Activated CD4-positive, alpha-beta T cell treated with anti-CD3 and anti-CD28 coated beads, Interleukin-10, Interleukin-2, amounts not matched to agents 100 ng/mL and 50 ng/mL, durations not matched to agents 16 hours and 8 hours (primary cell): ENCODE data around the gene SORT1.
A peak's percentile ranks its signal among the peaks of the same experiment; 100 is the strongest.
"Not testable (repeated sequence)": the region's sequence is repeated elsewhere in the genome, so short reads cannot be mapped to it uniquely, and the experiment has no call there.

Source experiments
- DNase-seq: peaks from one replicate; pipeline ENCODE4 v3.0.0-alpha.2; 2020

Gene SORT1

DNA sequence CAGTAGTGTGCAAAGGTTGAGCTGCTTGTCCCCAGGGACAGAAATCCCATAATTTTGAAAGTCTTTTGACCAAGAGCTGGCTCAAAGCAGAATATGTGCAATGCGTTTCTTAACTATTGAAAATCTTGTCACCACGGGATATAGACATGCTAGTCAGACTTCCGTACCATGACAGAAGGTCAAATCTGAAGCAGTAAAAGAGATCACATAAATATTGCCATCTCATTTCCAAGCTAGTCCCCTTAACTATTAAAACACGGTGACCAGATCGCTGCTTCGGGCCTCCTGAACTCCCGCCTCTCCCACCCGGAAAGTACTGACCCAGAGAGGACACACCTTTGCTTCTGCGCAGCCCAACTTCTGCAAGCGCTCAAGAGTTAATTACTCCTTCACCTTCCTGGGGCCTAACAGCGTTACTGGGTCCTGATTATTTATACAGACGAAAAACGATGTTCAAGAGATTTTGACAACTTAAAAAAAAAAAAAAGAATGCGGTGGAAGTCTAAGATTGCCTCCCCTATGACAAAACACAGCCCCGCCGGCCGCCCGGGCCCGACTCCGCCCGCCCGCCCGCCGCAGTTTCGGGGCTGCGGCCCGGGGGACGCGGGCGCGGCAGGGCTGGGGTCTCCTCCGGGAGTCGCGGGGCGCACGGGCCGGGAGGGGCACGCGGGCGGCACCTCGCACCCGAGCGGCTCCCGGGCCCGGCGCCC lies 692 bp downstream of the SORT1 start:
- DNase-seq = no peak

DNA sequence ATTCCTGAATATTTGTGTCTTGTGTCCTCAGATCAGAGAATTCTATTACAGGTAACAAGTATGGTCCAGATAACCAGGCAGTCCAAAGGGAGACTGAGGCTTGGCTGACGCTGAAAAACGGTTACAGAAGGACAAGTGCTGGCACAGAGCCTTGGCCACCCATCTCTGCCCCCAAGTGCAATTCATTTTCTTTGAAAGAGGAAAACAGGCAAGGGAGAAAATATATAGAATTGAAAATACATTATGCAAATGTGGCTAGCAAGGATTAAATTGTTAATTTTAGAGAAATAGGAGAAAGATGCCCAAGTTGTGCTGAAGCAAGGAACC lies 1.2 kb downstream of the SORT1 start:
- DNase-seq = no peak

DNA sequence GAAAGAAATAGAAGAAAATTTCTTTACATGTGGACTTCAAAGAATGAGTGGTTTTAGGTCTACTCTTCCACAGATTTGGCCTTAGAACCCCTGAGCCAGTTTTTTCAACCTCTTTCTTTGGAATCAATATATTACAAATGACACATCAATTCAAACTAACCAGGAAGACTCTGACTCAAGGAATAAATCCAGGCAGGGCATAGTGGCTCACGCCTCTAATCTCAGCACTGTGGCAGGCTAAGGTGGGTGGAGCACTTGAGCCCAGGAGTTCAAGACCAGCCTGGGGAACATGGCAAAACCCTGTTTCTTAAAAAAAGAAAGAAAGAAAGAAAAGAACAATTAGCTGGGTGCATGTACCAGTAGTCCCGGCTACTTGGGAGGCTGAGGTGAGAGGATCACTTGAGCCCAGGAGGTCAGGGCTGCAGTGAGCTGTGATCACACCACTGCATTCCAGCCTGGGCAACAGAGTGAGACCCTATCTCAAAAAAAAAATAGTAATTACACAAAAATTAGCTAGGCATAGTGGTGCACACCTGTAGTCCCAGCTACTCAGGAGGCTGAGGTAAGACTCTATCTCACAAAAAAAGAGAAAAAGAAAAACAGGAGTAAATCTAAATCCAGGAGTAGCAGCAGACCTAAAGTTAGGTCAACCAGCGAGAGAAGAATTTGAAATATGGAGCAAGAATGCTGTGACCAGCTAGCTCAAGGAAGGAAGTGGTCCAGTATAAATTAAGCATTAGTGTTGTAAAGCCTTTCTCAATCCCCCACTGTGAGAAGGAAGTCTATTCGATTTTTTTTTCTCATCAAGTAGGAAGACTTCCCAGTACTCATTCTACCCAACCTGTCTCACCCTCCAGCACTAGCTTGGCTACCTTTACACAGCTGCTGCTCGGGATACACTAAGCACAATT lies 1.9 kb downstream of the SORT1 start:
- no peak for DNase-seq

DNA sequence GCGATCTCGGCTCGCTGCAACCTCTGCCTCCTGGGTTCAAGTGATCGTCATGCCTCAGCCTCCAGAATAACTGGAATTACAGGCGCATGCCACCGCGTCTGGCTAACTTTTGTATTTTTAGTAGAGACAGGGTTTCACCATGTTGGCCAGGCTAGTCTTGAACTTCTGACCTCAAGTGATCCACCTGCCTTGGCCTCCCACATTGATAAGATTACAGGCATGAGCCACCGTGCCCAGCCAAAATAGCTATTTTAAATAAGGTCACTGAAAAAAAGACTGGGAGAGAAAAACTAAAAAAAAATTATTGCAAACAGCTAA lies 2.5 kb downstream of the SORT1 start:
- DNase-seq = not testable (repeated sequence)

DNA sequence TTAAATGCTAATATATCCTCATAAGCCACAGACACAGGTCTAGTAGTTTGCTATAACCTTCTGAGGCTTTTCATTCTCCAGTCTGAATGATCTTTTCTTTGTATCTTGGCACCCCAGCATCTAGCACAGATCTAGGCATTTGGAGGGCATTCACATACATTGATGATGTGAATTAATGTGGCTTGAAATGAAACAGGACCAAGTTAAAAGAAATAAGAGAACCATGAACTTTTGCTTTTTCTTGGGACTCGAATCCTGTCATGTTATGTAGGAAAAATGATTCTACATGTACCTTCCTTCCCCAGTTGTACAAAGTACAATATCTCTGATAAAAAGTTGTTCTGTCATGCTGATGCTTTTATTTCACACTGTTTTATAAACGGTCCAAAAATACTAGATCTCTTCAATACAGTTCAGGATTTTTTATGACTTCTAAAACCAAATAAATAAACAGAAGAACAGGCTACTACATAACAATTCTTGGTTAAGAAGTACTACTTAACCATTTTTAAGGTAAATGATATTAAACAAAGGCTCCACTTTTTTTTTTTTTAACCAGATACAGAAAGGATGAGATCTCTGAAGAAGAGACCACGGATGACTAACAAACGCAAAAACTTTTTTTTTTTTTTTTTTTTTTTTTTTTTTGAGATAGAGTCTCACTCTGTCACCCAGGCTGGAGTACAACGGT lies 3.0 kb downstream of the SORT1 start:
- no peak for DNase-seq

DNA sequence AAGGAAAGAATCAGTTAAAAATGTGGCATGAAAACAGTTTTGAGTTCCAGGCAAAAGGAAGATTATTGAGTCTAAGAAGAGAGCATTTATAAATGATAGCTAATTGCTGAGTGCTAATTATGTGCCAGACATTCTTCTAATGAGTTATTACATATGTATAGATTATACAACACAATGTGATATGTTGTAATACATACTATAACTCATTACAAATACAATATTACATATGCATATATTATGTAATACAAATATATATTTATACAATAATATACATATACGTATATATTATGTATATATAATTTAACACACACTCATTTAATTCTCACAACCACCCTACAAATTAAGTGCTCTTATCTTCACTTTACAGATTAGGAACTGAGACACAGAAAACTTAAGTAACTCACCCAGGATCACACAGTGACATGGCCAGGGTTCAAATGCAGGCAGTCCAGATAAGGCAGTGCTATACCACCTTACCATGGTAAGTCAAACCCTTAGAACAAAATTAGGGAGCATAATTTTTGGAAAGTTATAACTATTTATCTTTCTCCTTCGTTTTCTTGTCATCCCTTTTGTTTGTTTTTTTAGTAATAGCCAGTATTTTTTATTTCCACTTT lies 4.0 kb downstream of the SORT1 start:
- DNase-seq = no peak

DNA sequence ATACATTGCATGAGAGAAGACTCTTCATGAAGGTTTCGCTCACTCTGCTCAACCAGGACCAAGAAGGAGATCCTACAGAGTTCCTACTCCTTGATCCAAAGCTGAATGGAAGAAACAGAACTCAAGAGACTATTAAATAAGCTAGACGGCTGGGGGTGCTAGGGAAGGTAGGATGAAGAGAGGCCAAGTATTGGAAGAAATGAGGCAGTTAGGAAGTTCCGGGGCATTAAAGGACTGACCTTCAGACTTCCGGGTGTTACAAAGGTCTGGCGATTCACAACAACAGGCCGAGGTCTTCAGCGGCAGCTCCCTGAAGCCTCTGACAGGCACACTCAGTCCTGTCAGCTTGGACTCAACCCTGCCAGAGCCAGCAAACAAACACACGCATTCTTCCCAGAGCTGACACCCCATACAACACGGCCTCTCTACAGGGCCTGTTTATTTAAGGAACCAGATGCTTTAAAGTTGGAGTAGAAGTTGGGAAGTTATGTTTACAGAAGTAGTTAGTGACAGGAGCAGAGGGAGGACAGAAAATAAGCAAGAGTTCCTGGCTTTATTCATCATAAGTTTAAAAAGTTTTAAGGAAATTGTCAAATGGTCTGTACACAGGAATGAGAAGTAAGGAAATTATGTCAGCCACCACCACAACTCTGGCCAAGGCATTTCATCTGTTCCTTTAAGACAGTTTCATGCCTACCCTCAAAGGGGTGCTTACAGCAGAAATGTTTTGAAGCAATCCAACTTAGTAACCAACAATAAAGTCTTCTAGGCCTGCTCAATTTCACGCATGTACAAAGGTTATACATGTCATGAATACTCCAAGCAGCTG lies 4.7 kb downstream of the SORT1 start:
- no peak for DNase-seq

DNA sequence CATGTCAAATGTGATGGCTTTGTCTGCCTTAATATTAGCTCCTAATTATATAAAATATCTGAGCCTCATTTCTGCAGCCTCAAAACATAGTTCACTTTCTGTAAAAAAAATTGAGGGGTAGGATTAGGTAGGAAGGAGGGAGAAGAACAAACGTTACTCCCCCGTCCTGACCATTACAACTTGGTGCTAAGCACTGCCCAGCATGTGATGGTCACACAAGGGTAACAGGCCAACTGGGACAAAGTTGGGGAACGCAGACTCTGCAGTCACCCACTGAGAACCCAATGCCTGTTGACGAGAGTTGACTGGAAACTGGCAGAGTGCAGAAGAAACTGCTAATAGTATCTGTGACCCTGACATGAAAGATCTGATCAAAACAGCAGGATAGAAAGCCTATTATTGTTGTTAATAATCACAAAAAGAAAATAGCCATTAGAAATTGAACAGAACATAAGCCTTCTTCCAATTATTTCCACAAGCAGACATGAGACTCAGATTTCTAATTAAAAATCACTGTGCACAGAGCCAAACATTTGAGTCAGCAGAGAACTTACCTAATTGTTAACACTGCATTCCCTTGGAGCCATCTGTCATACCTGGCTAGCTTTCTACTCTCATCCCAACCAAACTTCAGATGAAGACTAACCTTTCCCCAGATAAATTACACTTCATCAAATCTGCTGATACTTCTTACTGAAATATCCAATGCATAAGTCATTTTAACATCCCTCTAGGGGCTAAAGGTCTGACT lies 5.5 kb downstream of the SORT1 start:
- no peak for DNase-seq

DNA sequence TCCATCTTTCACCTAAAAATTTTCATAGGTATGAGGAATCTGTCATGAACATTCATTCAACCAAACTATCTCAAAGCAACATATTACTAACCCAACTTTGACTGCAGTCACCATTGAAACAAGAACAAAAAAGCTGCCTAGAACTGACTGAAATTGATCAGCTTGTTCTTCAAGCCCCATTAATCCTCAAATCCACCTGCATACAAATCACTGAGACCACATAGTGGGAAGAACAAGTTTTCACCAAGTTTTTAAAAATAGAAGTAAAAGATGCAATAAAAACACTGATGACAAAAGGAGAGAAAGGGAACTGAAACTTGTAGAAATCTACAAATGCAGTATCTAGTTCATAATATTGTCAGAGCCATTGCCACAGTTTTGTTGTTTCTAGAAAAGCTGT lies 6.1 kb downstream of the SORT1 start:
- DNase-seq = no peak

DNA sequence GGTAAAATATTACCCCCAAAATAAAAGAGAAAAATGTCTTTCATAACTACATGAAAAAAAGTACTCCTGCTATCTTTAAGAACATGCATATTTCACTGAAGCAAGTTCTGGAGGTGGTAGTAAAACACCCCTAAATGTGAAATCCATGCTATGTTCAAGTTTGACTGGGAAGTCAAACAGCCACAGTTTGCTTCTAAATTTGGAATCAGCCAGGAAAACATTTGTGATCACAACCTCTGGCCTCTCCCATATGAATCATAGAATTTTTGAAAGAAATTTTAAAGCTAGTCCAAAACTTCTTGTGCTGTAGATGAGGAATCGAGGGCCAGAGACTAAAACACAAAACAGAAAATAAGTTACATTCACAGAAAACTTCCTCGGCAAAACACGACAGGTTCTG lies 6.6 kb downstream of the SORT1 start:
- DNase-seq = no peak

DNA sequence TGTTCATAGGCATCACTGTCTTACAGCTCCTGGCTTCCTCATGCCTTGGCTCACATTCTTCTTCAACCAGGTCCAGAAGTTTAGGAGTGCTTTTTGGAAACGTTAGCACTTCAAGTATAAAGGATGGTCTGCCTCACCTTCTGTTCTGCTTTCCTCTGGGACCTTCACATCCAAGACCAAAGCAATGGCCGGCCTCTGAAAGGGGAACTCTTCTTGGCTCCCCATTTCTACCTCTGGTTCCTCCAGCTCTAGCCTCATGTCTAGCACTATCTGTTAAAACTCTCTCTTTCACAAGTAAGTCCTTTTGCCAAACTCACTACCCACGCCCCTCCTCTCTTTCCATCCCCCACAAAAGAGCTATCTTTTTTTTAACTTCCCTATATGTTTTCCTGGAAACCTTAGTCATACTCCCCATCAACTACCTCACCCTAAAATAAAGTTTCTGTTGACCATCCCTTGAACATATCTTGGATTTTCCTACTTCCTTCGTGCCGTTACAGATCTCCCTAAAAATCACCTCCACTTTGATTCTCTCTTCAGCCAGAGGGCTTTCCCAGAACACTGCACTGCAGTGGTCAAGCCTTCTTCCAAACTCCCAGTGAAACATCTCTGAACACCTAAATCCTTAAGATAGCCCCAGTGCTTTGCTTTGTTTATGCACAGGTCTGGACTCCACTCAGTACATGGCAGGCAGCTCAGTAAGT lies 7.9 kb downstream of the SORT1 start:
- DNase-seq = no peak

DNA sequence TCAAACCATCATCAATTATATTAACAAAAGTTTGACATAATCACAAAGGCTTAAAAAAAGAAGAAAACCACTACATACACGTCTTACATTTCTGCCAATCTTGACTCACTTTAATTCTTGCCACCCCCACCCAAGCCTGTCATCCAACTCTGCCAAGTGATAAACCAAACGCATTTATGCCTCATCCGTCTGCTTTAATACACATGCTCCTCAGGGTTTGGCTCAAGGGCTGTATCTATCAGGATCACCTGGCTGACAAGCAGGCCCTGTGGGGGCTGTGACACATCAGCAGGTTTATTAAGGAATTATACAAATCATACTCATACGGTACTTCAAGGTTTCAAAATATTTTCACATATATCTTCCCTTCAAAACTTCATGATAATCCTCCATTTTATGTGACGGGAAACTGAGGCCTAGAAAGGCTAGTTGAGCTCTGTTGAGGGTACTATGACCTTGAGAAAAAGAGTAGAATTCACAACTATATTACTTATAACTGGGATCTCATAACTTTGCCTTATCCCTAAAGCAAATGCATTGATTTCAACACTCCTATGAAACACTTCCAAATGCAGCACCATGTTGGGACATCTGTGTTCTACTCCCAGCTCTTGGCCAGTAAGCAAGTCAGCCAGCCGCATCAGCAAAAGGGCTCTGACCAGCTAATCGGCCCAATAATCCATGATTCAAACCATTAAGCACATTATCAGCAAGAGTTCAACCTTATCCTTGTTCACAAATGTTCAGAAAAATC lies 8.7 kb downstream of the SORT1 start:
- no peak for DNase-seq

DNA sequence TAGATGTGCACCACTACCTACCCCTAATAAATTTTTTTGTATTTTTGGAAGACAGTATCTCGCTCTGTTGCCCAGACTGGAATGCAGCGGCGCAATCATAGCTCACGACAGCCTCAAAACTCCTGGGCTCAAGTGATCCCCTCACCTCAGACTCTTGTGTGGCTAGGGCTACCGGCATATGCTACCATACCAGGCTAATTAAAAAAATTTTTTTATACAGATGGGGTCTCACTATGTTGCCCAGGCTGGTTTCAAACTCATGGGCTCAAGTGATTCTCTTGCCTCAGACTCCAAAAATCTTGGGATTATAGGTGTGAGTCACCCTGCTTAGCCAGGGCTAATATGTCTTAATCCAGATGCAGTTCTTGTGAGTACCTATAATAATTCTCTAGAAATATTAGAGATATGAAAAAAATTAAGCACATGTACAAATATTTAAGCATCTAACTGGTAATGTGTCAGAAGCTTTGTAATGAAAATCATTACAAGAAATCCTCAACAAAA lies 9.5 kb downstream of the SORT1 start:
- DNase-seq = no peak

DNA sequence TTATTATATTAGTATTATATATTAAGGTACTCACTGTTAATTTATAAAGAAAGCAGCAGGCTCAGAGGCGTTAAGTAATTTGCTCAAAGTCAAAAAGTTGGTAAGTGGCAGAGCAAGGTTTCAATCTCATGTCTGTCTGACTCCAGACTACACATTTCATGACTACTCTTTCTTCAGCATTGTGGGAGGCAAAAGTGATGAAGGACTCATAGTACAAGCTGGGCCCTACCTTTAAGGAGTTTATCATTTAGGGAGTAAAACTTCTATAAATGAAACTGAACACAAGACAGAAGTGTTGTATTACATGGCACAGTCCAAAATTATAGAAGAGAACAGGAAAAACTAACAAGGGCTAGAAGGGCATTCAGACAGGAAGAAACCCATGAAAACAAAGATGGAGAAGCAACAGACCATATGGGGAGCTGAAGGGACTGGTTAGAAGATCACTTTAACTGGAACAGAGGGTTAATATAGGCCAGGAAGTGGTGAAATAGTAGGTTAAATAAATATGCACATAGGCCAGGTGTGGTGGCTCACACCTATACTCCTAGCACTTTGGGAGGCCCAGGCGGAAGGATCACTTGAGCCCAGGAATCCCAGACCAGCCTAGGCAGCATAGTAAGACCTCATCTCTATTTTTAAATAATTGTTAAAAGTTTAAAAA lies 11.5 kb downstream of the SORT1 start:
- DNase-seq = peak; percentile 20

DNA sequence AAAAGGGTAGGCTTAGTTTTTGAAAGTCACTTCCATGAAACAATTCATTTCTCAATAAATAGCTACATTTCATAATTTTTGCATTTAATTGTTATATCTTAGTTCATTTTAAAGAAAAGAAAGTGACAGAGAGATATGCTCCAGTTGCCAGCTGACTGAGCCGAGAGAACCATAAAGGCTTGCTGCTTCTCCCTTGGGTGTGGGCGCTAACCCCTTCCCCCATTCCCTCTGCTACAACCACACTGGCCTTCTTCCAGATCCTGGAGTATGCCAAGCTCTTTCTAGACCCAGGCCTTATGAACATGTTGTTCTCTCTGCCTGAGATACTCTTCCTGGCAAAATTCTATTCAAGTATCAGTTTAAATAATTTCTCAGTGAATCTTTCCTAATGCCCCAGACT lies 12.3 kb downstream of the SORT1 start:
- DNase-seq = no peak

DNA sequence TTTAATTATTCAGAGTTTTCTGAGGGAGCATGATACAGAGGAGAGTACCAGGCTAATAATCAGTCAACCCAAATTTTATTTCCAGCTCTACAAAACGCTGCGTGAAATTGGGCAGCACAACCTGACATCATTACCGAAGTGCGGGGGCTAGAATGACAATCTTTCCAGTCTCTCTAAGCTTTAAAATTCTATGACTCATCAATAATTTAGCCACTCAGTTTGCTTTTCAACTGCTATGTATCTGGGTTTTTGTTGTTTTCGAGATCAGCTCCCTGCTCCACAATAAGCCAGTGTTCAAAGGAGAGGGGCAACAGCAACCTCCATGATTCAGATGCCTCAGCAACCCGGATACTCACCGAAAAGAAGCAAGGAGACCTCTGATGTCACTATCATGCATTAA lies 13.9 kb downstream of the SORT1 start:
- no peak for DNase-seq

DNA sequence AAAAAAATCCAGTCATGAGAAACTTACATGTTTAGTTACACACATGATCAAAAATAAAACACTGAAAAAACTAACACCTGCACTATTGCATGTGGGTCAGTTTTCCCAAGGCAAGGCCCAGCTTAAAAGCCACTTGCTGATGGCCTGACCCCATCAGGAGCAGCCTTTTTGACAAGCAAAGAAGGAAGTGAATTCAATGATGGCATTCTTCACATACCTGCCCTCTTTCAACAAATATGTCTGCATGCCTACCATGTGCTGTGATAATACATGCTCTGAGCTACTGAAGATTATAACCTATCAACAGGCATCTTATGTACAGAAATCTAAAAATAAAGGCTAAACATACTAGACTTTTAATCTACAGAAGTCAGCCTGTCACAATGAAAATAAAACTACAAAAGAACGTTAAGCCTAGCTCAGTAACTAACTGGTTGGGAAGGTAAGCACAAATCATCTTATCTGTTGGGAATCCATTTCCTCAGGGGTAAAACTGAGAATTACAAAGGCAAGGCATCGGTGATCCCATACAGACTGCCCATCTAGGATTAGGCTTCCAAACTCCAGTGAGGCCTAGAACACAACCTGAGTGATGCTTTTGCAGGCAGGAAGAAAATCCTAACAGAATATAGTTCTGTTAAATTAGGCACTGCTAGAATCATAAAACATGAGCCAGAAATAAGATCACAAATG lies 14.5 kb downstream of the SORT1 start:
- DNase-seq = no peak

DNA sequence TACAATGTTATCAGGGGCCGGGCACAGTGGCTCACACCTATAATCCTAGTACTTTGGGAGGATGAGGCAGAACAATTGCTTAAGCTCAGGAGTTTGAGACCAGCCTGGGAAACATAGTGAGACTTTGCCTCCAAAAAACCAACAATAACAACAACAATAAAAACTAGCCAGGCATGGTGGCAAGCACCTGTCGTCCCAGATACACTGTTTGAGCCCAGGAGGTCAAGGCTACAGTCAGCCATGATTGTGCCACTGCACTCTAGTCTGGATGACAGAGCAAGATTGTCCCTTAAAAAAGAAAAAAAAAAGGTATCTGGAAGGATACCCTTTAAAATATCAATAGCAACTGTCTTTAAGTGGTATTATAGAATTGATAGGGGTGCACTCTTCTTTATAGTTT lies 16.1 kb downstream of the SORT1 start:
- no peak for DNase-seq

DNA sequence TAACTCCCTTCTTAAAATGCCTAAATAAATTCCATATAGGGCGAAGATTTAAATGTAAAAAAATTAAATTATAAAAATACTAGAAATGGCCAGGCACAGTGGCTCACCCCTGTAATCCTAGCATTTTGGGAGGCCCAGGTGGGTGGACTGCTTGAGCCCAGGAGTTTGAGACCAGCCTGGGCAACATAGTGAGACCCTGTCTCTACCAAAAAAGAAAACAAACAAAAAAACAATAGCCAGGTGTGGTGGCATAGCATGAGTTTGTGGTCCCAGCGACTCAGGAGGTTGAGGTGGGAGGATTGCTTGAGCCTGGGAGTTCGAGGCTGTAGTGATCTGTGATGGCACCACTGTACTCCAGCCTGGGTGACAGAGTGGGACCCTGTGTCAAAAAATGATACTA lies 17.8 kb downstream of the SORT1 start:
- no peak for DNase-seq
